GM13976 (cell line): ENCODE measurements around the gene HECTD3.
A peak's percentile ranks its signal among the peaks of the same experiment; 100 is the strongest.

Experiments
- DNase-seq: peaks from one replicate; pipeline ENCODE4 v3.0.0; 2012; ENCODE audit warnings: low spot score
- in situ Hi-C: fragments of 300-500 bp; cut with MboI; formaldehyde crosslinking; loops from one replicate; pipeline ENCODE4 v1.12.0; 2022; ENCODE audit warnings: low sequenced_read_pairs, mixed read lengths, inconsistent platforms; ENCODE audit not compliant: unreplicated experiment
- TF ChIP-seq, protein P1 (sequence below): IDR thresholded peaks from 2 replicates; pipeline ENCODE4 v1.5.1; 2012; ENCODE audit warnings: borderline replicate concordance, mild to moderate bottlenecking; ENCODE audit not compliant: insufficient read depth; ENCODE audit errors: extremely low read depth, missing control alignments, control extremely low read depth

Gene HECTD3

DNA sequence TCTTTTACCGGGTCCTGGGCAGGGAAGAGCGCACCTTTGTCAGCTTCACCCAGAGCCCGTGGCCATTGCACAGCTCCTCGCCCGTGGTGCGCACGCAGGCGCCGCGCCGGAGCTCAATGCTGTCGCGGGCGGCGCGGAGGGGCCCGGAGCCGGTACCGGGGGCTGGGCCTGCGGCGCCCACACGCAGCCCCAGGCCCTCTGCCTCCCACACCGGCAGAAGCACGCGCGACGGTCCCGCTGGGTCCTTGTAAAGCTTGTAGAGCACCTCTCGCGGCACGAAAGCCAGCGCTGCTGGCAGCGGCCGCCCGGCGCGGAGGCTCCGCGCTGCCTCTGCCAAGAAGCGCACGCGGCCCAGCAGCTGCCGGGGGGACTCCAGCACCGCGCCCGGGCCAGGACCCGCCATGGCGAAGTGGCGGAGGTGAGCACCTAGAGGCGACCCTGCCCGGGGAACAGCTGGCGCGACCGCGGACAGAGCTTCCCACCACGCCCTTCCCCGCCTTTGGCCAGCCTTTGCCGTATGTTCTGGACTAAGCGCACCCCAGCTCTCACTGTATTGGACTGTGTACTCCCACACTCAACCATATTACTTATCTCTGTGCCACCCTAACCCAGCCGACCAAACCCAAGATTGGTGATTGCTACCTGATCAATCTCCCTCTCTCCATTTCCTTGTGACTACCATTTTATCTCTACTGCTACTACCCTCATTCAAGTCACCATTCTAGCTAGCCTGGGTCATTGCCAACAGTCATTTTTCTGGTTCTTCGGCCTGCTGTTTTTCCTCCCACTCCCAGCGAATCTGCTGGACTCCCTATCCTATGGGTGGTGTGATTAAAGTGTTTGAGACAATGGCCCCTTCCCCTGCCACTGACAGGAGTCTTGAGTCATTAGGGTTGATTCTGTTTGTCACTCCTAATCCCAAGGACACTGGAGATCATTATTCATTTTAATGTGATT, at the start of gene HECTD3:
TSS of gene HECTD3 (minus strand) at position 470 of the 957 bp plus-strand sequence. CDS start at position 403, 67 bp downstream.
- in situ Hi-C loops = loop anchor here (10.0 kb wide), 1 partner anchor 484 kb away; the partner anchor contains the start of gene TESK2
- TF ChIP-seq, protein P1, sequence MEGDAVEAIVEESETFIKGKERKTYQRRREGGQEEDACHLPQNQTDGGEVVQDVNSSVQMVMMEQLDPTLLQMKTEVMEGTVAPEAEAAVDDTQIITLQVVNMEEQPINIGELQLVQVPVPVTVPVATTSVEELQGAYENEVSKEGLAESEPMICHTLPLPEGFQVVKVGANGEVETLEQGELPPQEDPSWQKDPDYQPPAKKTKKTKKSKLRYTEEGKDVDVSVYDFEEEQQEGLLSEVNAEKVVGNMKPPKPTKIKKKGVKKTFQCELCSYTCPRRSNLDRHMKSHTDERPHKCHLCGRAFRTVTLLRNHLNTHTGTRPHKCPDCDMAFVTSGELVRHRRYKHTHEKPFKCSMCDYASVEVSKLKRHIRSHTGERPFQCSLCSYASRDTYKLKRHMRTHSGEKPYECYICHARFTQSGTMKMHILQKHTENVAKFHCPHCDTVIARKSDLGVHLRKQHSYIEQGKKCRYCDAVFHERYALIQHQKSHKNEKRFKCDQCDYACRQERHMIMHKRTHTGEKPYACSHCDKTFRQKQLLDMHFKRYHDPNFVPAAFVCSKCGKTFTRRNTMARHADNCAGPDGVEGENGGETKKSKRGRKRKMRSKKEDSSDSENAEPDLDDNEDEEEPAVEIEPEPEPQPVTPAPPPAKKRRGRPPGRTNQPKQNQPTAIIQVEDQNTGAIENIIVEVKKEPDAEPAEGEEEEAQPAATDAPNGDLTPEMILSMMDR = no peak
- DNase-seq = peak; percentile 89

DNA sequence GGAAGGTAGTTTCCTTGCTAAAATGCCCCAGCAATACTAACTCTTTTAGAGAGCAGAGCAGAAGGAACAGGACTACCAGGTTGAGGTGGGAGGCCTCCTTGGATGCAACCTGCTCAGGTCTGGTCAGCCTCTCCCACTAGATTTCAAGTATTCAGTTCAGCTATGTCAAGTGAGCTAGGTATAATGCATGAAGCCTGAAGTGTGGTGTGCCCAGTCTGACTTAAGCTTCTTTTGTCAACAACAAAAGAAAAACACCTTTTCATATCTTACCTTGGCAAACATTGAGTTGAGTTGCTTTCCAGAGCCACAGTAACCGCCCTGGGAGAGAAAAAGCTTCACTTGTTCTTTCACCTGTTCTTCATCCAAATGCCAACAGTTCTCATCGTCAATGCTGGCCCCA, 48.7 kb upstream of the HECTD3 start:
- DNase-seq = no peak
- TF ChIP-seq, protein P1 = no peak
- in situ Hi-C loops = no loop called here

DNA sequence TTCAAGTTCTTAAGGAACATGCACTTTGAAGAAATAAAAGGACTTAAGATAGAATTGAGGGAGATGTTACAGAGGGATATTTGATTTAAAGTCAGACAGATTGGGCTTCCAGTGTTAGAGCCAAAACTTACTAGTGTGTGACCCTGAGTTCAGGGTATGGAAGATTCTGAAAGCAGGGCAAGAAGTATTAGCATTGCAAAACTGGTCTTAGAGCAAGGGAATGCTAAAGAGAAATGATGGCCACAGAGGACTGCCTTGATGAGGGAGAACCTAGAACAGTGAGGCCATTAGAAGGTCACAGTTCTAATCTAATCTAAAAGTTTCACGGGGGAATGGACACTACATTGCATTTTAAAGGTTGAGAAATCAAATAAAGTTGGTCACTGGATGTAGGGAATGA, 46.4 kb upstream of the HECTD3 start:
- in situ Hi-C loops = no loop called here
- TF ChIP-seq, protein P1 = no peak
- no peak for DNase-seq

DNA sequence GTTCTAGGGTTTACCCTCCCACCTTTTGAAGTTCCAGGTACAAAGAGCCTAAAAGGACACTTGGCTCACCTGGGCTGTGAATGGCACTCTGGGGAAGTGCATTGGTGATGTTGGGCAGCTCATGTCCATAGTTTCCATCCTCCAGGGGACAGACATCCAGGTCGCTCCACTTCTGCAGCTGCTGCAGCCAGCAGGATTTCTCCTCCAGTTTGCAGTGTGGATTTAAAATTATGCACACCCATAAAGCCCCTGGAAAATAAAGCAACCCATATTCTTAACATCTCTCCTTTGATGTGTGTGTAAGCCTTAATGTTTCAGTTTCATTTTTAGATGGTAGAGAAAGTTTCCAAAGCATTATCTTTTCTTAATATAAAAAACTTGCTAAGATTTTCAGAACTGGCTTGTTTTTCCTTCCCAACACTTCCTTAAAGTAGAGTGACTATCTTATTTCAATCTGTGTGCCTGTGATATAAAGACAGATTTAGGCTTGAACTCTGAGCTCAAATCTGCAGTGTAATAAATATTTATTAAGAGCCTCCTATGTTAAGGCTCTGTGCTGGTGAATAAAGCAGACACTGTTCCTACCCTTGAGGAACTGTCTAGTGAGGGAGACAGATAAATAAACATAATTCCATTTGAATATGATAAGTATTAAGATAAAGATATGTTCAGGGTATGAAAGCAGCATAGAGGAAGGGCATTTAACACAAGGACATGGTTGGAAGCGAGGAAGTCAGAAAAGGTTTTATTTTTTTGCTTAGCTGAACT, 40.1 kb upstream of the HECTD3 start:
- TF ChIP-seq, protein P1 = no peak
- DNase-seq = peak; percentile 47
- in situ Hi-C loops = no loop called here

DNA sequence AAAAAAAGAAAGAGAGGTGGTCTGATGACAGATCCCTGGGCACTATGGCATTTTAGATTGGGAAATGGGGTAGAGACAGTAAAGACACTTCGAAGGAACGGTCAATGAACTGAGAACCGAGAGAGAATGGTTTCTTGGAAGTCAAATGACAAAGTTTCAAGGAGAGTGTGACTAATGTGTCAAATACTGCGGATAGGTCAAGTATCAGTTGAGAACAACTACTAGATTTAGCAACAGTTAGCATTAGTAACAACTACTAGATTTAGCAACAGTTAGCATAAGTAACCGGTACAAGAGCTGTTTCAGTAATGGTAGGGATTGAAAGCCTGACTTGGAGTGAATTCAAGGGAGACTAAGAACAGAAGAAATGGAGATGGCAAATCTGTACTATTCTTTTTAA, 35.9 kb upstream of the HECTD3 start:
- in situ Hi-C loops = no loop called here
- DNase-seq = no peak
- TF ChIP-seq, protein P1 = no peak

DNA sequence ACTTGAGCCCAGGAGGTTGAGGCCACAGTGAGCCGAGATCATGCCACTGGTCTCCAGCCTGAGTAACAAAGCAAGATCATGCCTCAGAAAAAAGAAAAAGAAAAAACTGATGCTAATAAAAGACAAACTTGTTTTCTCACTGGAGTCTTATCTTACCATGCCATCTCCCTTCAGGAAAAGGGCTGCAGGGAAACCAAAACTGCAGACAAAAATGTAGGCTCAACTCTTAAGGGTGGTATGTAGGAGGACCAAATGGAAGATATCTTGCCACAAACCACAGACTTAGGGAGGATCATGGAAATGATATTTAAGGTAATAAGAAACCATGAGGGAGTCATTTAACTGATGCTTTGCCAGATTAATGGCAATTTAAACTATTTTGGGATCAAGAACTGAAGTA, 33.8 kb upstream of the HECTD3 start:
- DNase-seq = no peak
- TF ChIP-seq, protein P1 = no peak
- in situ Hi-C loops = no loop called here
